ENCODE results near the gene PPP3R1. TPM values are rescaled to one million over a fixed set of nuclear protein-coding genes. Genes with fewer than 3 reads are reported as not detected.

Gene PPP3R1
- total RNA-seq, 4 donors from 2014 or later, result 25.8 to 32.7 (median 28.2) TPM

DNA sequence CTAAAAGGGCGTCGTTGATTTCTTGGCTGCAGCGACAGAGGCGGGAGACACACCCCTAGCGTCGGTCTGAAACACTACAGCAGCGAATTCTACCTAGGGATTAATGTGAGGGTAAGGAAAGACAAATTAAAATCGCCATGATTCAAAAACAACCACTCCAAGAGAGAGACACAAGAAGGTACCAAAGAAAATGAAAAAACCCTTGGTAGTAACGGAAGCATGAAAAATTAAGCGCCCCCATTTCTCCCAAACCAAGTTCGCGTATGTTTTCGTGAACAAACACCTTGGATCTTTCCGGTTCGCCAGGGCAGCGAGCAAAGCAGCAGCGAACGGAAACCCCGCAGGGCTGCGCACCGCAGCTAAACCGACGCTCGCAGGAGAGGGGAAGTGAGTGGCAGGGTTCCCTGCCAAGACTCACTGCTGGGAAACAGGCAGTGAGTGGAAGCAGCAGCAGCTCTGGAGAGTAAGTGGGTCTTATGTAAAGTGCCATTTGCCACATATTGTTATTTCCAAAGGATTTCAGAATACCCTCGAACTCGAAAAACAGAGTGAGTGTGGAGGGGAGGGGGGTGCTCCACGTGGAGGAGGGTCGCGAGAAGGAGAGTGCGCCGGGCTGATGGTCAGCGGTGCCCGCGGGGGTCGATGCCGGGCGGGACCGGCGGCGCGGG, 1.0 kb downstream of the PPP3R1 start:
- TF ChIP-seq POLR2A (IDR thresholded peaks at IDR 0.05), result peak in 1 of 4 donors; percentile 26
- TF ChIP-seq, protein P1, sequence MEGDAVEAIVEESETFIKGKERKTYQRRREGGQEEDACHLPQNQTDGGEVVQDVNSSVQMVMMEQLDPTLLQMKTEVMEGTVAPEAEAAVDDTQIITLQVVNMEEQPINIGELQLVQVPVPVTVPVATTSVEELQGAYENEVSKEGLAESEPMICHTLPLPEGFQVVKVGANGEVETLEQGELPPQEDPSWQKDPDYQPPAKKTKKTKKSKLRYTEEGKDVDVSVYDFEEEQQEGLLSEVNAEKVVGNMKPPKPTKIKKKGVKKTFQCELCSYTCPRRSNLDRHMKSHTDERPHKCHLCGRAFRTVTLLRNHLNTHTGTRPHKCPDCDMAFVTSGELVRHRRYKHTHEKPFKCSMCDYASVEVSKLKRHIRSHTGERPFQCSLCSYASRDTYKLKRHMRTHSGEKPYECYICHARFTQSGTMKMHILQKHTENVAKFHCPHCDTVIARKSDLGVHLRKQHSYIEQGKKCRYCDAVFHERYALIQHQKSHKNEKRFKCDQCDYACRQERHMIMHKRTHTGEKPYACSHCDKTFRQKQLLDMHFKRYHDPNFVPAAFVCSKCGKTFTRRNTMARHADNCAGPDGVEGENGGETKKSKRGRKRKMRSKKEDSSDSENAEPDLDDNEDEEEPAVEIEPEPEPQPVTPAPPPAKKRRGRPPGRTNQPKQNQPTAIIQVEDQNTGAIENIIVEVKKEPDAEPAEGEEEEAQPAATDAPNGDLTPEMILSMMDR (IDR thresholded peaks at IDR 0.05), result peak; percentile 66 to 87 (median 77)
- intact Hi-C loops (cut with DNase I), result no loop called here
- peak overlapping the region; percentile 81 to 95 (median 90) for H3K4me3 ChIP-seq
- H3K36me3 ChIP-seq, result no peaks in the 10 kb centered on the region
- H3K27ac ChIP-seq, result peak overlapping the region; percentile 98 to 100 (median 100)
- no peaks in the 10 kb centered on the region for H3K27me3 ChIP-seq
- 0% methylated on average over 26 to 29 of the region's 41 CpGs for WGBS, 2 donors
- no peaks in the 10 kb centered on the region for H3K9me3 ChIP-seq
- H3K4me1 ChIP-seq, result peaks cover 11 to 69% (median 44%) of the 10 kb centered on the region in 3 donors
- DNase-seq, result peak; percentile 15

DNA sequence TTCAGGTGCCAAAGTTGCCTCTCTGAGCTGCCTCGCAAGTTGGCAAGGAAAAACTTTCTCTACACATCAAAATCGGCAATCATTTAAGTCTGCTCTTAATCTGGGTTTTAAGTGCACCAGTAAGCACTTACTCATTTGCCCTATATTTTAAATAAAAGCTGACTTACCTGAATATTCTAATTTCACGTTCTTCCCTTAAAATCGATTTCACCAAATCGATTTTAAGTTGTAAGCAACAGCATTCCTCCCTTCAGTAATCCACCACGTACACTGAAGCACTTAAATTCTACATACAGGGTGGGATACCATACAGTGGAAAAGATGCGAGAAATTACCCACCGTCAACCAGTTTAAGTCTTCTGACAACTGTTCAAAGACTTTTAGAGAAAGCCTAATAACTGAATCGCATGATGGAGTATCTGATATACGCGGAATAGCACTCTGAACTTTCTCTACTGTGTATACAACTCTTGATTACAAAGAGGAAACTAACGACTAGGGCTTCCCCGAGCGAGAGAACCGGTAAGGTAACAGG, 1.6 kb downstream of the PPP3R1 start:
- Histone ChIP-seq H3K4me1 (peaks cover 11 to 69% (median 46%) of the 10 kb centered on the region in 3 donors), H3K4me3 (peak overlapping the region; percentile 81 to 95 (median 90)), H3K36me3 (no peaks in the 10 kb centered on the region), H3K9me3 (no peaks in the 10 kb centered on the region), H3K27me3 (no peaks in the 10 kb centered on the region), H3K27ac (peak overlapping the region; percentile 98 to 100 (median 100))
- intact Hi-C loops (cut with DNase I), result no loop called here
- no peak for DNase-seq
- WGBS, 2 donors, result 5% methylated on average over 13 to 15 of the region's 15 CpGs
- TF ChIP-seq POLR2A (IDR thresholded peaks at IDR 0.05), result no peak
- TF ChIP-seq, protein P1 (IDR thresholded peaks at IDR 0.05), result no peak

DNA sequence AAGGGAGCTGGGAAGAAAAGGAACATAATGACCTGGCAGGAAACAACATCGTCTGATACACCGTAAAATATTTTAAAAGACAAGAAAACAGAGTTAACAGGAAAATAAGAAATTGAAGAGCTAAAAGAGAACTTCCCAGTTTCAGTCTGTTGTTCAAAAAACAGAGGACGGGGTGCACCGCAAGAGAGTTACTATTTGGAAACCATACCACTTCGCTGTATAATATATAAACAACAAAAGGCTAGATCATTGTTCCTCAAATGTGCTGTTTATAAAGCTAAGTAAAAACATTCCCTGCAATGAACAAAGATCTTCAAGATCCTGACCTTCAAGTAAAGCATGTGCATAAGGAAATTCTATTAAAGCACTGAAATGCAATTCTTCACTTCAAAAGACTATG, 2.1 kb downstream of the PPP3R1 start:
- intact Hi-C loops (cut with DNase I), result no loop called here
- Histone ChIP-seq H3K27ac (peak overlapping the region; percentile 98 to 100 (median 100)), H3K9me3 (no peaks in the 10 kb centered on the region), H3K36me3 (no peaks in the 10 kb centered on the region), H3K4me3 (peak overlapping the region; percentile 81 to 95 (median 90)), H3K4me1 (peaks cover 11 to 72% (median 46%) of the 10 kb centered on the region in 3 donors), H3K27me3 (no peaks in the 10 kb centered on the region)
- DNase-seq, result no peak
- WGBS, 2 donors, result 4 to 11% methylated on average over 5 of the region's 5 CpGs
- TF ChIP-seq POLR2A (IDR thresholded peaks at IDR 0.05), result no peak
- TF ChIP-seq, protein P1 (IDR thresholded peaks at IDR 0.05), result no peak

DNA sequence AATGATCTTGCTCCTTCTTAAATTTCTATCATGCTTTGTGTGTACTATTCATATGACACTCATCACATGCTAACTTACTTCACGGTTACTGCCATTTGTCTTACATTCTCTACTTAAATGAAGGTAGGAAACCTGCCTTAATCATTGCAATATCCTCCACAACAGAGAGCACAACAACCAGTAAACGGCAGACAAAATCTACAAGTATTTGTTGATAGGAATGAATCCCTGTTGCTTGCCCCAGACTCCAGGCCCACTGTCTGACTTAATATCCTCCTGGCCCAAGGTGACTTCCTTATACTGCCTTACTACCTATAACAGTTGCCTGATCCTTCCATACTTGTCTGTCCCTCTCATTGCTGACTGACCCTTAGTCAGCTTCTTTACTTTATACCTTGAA, 3.5 kb downstream of the PPP3R1 start:
- Histone ChIP-seq H3K4me3 (no peak overlapping the region), H3K27ac (peak overlapping the region in 1 of 4 donors; percentile 98), H3K9me3 (no peaks in the 10 kb centered on the region), H3K4me1 (peaks cover 11 to 77% (median 41%) of the 10 kb centered on the region in 3 donors), H3K27me3 (no peaks in the 10 kb centered on the region), H3K36me3 (no peaks in the 10 kb centered on the region)
- intact Hi-C loops (cut with DNase I), result loop anchor here (10.0 kb wide), 1 partner anchor 64 kb away; no protein-coding TSS in a partner anchor
- WGBS, 2 donors, result 32 to 63% methylated on average over 2 of the region's 2 CpGs
- no peak for TF ChIP-seq POLR2A (IDR thresholded peaks at IDR 0.05)
- TF ChIP-seq, protein P1 (IDR thresholded peaks at IDR 0.05), result no peak
- no peak for DNase-seq

DNA sequence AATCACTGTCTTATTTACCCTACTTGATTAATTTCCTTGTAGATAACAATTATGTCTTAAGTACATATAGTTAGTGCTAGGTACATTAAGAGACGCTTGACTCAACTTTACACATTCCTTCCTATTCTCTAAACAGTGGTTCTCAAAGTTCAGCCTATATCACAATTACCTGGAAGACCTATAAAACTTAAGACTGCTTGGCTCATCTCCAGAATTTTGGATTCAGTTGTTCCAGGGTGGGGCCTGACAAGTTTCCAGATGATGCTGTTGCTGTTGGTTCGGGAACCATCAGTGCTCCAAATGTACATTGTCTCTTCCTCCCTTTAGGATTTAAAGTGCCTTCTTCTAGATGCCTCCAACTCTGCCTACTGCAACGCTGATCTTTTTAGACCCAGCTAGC, 4.0 kb downstream of the PPP3R1 start:
- no peak overlapping the region for H3K4me3 ChIP-seq
- H3K27me3 ChIP-seq, result no peaks in the 10 kb centered on the region
- no peaks in the 10 kb centered on the region for H3K36me3 ChIP-seq
- H3K4me1 ChIP-seq, result peaks cover 11 to 73% (median 38%) of the 10 kb centered on the region in 3 donors
- no peak overlapping the region for H3K27ac ChIP-seq
- DNase-seq, result no peak
- WGBS, 2 donors, result 54 to 62% methylated on average over 3 of the region's 3 CpGs
- no peaks in the 10 kb centered on the region for H3K9me3 ChIP-seq
- no peak for TF ChIP-seq POLR2A (IDR thresholded peaks at IDR 0.05)
- TF ChIP-seq, protein P1 (IDR thresholded peaks at IDR 0.05), result no peak
- intact Hi-C loops (cut with DNase I), result loop anchor here (10.0 kb wide), 1 partner anchor 64 kb away; no protein-coding TSS in a partner anchor

All from esophagus squamous epithelium (tissue), 5 donors.